ENCODE results near the gene NYAP2. TPM values are rescaled to one million over a fixed set of nuclear protein-coding genes. Genes with fewer than 3 reads are reported as not detected.

NYAP2 gene
- total and polyA plus RNA-seq, 2 experiments from 2014 or later, result not detected

- Histone ChIP-seq H3K36me3 (no peaks in the 10 kb centered on the region), H3K4me1 (ENCODE audit: low read depth) (no peaks in the 10 kb centered on the region), H3K27ac (no peak overlapping the region), H3K9me3 (ENCODE audit: low read depth) (no peaks in the 10 kb centered on the region), H3K27me3 (no peaks in the 10 kb centered on the region), H3K4me3 (no peak overlapping the region)
- no peak for DNase-seq (ENCODE audit: low read depth in 1 of 2, low spot score in 1 of 2)
- TF ChIP-seq CTCF (IDR thresholded peaks at IDR 0.05; ENCODE audit: low read depth, low read length), result no peak
These were observed 191.4 kb downstream of the NYAP2 start for GRCh38 chr2:225590932-225591331.

- H3K27me3 ChIP-seq, result no peaks in the 10 kb centered on the region
- H3K4me1 ChIP-seq (ENCODE audit: low read depth), result no peaks in the 10 kb centered on the region
- DNase-seq (ENCODE audit: low read depth in 1 of 2, low spot score in 1 of 2), result peak in 1 of 2 donors; percentile 7
- TF ChIP-seq CTCF (IDR thresholded peaks at IDR 0.05; ENCODE audit: low read depth, low read length), result no peak
- no peaks in the 10 kb centered on the region for H3K36me3 ChIP-seq
- no peak overlapping the region for H3K4me3 ChIP-seq
- no peaks in the 10 kb centered on the region for H3K9me3 ChIP-seq (ENCODE audit: low read depth)
- no peak overlapping the region for H3K27ac ChIP-seq
These were observed 198.4 kb downstream of the NYAP2 start for GRCh38 chr2:225597911-225598310.

GRCh38 chr2:225598426-225598825 is 198.9 kb downstream of the NYAP2 start:
- DNase-seq (ENCODE audit: low read depth in 1 of 2, low spot score in 1 of 2), result no peak
- Histone ChIP-seq H3K4me1 (ENCODE audit: low read depth) (no peaks in the 10 kb centered on the region), H3K4me3 (no peak overlapping the region), H3K36me3 (no peaks in the 10 kb centered on the region), H3K9me3 (ENCODE audit: low read depth) (no peaks in the 10 kb centered on the region), H3K27ac (no peak overlapping the region), H3K27me3 (no peaks in the 10 kb centered on the region)
- no peak for TF ChIP-seq CTCF (IDR thresholded peaks at IDR 0.05; ENCODE audit: low read depth, low read length)

- no peak overlapping the region for H3K4me3 ChIP-seq
- H3K4me1 ChIP-seq (ENCODE audit: low read depth), result no peaks in the 10 kb centered on the region
- no peaks in the 10 kb centered on the region for H3K36me3 ChIP-seq
- no peaks in the 10 kb centered on the region for H3K9me3 ChIP-seq (ENCODE audit: low read depth)
- H3K27me3 ChIP-seq, result no peaks in the 10 kb centered on the region
- no peak for TF ChIP-seq CTCF (IDR thresholded peaks at IDR 0.05; ENCODE audit: low read depth, low read length)
- H3K27ac ChIP-seq, result no peak overlapping the region
- DNase-seq (ENCODE audit: low read depth in 1 of 2, low spot score in 1 of 2), result peak in 1 of 2 donors; percentile 19
These were observed 199.4 kb downstream of the NYAP2 start for GRCh38 chr2:225598897-225599296.

- H3K4me3 ChIP-seq, result no peak overlapping the region
- TF ChIP-seq CTCF (IDR thresholded peaks at IDR 0.05; ENCODE audit: low read depth, low read length), result no peak
- H3K27ac ChIP-seq, result no peak overlapping the region
- no peaks in the 10 kb centered on the region for H3K4me1 ChIP-seq (ENCODE audit: low read depth)
- no peaks in the 10 kb centered on the region for H3K27me3 ChIP-seq
- H3K9me3 ChIP-seq (ENCODE audit: low read depth), result no peaks in the 10 kb centered on the region
- no peak for DNase-seq (ENCODE audit: low read depth in 1 of 2, low spot score in 1 of 2)
- H3K36me3 ChIP-seq, result no peaks in the 10 kb centered on the region
These were observed 200.3 kb downstream of the NYAP2 start for GRCh38 chr2:225599856-225600255.

- Histone ChIP-seq H3K27me3 (no peaks in the 10 kb centered on the region), H3K4me3 (no peak overlapping the region), H3K4me1 (ENCODE audit: low read depth) (no peaks in the 10 kb centered on the region), H3K27ac (no peak overlapping the region), H3K9me3 (ENCODE audit: low read depth) (no peaks in the 10 kb centered on the region), H3K36me3 (no peaks in the 10 kb centered on the region)
- DNase-seq (ENCODE audit: low read depth in 1 of 2, low spot score in 1 of 2), result peak in 1 of 2 donors; percentile 2
- TF ChIP-seq CTCF (IDR thresholded peaks at IDR 0.05; ENCODE audit: low read depth, low read length), result no peak
These were observed 200.9 kb downstream of the NYAP2 start for GRCh38 chr2:225600444-225600843.

All from cardiac muscle cell (in vitro differentiated cells and primary cell).